ENCODE measurements around the gene CATSPER1.

DNA sequence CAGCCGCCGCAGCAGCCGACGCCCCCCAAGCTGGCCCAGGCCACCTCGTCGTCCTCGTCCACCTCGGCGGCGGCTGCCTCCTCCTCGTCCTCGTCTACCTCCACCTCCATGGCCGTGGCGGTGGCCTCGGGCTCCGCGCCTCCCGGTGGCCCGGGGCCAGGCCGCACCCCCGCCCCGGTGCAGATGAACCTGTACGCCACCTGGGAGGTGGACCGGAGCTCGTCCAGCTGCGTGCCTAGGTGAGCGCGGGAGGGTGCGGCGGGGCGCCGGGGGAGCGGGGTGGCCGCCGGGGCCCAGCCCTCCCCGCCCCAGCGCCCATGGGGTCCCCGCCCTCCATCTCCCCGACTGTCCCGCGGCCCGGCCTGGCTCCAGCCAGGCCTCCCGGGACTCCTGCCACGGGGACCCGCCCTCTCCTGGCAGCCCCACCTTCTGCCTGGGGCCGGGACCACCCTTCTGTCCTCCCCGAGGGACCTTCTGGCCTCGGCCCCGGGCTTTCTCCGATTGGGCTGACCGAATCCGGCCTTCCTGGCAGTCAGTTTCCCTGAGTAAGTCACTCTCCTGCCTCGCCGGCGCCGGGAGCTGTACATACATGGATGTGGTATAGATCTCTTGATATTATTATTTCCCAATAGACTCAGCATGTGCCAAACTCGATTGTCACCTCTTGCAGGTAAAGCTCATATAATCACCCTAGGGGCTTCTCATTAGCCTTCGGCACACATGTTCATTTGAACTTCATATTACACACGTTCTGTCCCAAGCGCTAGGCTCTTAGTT, 44.5 kb upstream of the CATSPER1 start:
- TF ChIP-seq, protein P1, sequence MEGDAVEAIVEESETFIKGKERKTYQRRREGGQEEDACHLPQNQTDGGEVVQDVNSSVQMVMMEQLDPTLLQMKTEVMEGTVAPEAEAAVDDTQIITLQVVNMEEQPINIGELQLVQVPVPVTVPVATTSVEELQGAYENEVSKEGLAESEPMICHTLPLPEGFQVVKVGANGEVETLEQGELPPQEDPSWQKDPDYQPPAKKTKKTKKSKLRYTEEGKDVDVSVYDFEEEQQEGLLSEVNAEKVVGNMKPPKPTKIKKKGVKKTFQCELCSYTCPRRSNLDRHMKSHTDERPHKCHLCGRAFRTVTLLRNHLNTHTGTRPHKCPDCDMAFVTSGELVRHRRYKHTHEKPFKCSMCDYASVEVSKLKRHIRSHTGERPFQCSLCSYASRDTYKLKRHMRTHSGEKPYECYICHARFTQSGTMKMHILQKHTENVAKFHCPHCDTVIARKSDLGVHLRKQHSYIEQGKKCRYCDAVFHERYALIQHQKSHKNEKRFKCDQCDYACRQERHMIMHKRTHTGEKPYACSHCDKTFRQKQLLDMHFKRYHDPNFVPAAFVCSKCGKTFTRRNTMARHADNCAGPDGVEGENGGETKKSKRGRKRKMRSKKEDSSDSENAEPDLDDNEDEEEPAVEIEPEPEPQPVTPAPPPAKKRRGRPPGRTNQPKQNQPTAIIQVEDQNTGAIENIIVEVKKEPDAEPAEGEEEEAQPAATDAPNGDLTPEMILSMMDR (IDR thresholded peaks at IDR 0.05; ENCODE audit: control extremely low read depth in 1 of 3, insufficient read depth in 1 of 3, low read depth in 1 of 3, low read length in 3 of 3) = no peak
- no peak for TF ChIP-seq SIRT6 (IDR thresholded peaks at IDR 0.05; ENCODE audit: low read length)
